Hepatocyte (in vitro differentiated cells): ENCODE data around the gene LSAMP.

Source experiments
- EZH2 ChIP-seq: fragments of 200-600 bp; sonication (generic); IDR thresholded peaks from 2 replicates; pipeline ENCODE4 v1.6.1; 2016; ENCODE audit warnings: antibody characterized with exemption, mild to moderate bottlenecking, borderline replicate concordance
- EZH2phosphoT487 ChIP-seq: fragments of 200-600 bp; sonication (generic); IDR thresholded peaks from one replicate; pipeline ENCODE4 v1.6.1; 2018; ENCODE audit warnings: antibody characterized with exemption, mild to moderate bottlenecking, low read depth, moderate library complexity; ENCODE audit not compliant: unreplicated experiment, severe bottlenecking
- TF ChIP-seq, protein P1 (sequence below): fragments of 200-600 bp; sonication (generic); IDR thresholded peaks from 2 replicates; pipeline ENCODE4 v1.5.1; 2016; ENCODE audit warnings: antibody characterized with exemption, mild to moderate bottlenecking; ENCODE audit not compliant: poor library complexity

DNA sequence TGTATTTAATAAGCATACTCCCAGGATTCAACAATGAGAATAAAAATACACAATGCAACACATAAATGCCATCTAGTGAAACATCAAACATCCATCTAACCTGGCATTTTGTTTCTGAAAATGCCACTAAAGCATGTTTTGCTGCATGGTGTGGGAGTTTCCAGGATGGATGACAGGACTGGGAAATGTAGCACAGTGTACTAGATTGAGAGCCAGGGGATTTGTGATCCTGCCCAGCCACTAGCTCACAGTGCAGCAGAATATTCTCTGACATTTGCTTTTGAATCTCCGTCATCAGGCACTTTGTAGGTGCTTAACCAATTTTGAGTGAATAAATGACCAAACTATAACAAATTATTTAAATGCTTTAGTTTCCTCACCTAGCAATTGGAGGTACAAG is 417.1 kb downstream of the LSAMP start:
- no peak for TF ChIP-seq EZH2phosphoT487
- TF ChIP-seq, protein P1, sequence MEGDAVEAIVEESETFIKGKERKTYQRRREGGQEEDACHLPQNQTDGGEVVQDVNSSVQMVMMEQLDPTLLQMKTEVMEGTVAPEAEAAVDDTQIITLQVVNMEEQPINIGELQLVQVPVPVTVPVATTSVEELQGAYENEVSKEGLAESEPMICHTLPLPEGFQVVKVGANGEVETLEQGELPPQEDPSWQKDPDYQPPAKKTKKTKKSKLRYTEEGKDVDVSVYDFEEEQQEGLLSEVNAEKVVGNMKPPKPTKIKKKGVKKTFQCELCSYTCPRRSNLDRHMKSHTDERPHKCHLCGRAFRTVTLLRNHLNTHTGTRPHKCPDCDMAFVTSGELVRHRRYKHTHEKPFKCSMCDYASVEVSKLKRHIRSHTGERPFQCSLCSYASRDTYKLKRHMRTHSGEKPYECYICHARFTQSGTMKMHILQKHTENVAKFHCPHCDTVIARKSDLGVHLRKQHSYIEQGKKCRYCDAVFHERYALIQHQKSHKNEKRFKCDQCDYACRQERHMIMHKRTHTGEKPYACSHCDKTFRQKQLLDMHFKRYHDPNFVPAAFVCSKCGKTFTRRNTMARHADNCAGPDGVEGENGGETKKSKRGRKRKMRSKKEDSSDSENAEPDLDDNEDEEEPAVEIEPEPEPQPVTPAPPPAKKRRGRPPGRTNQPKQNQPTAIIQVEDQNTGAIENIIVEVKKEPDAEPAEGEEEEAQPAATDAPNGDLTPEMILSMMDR = no peak
- no peak for TF ChIP-seq EZH2
